GM12878 (cell line): ENCODE measurements around the gene KLC4. TPM values are rescaled to one million over a fixed set of nuclear protein-coding genes. Genes with fewer than 3 reads are reported as not detected.

ENCODE experiments used
- ATAC-seq: fragments of 200-7000 bp; cut with Tn5 transposase; 3 replicates; pipeline ENCODE4 v1.9.1; 2020; ENCODE audit warnings: mild to moderate bottlenecking, moderate library complexity
- BruUV-seq: library from RNA; stranded (reverse); fragments of 400-500 nt; replicated peaks from 2 replicates; lab custom pipeline; 2021; lab: Mats Ljungman, UMichigan
- CTCF ChIA-PET: fragments of 300-600 bp; sonication (Branson Sonifier 250); formaldehyde crosslinking; extraction: SDS; loops from one replicate; lab custom pipeline; 2021; ENCODE audit warnings: inconsistent platforms; lab: Yijun Ruan, JAX
- POLR2A ChIA-PET: fragments of 350-600 bp; formaldehyde crosslinking; extraction: SDS; loops from one replicate; lab custom pipeline; 2021; ENCODE audit warnings: inconsistent platforms; lab: Charles Lee
- RAD21 ChIA-PET: fragments of 300-600 bp; sonication (Branson Sonifier 250); formaldehyde crosslinking; loops from one replicate; lab custom pipeline; 2023; ENCODE audit warnings: antibody characterized with exemption; ENCODE audit not compliant: unreplicated experiment; lab: Charles Lee
- SMC1A ChIA-PET: fragments of 300-600 bp; sonication (Branson Sonifier 250); formaldehyde crosslinking; loops from one replicate; lab custom pipeline; 2023; ENCODE audit not compliant: unreplicated experiment, uncharacterized antibody; lab: Charles Lee
- DNase-seq: peaks from one replicate; pipeline ENCODE4 v3.0.0-alpha.2; 2011; ENCODE audit warnings: low read depth, low spot score
- FAIRE-seq: peaks from 3 replicates; lab custom pipeline; 2011; peaks lifted over from hg19 to GRCh38; lab: Jason Lieb, UNC
- H2AFZ ChIP-seq: 2 replicates; pipeline ENCODE4 v1.6.0; 2011; ENCODE audit warnings: low read depth, low read length, control low read depth; ENCODE audit not compliant: control insufficient read depth
- H3K27ac ChIP-seq: 2 replicates; pipeline ENCODE4 v1.5.1; 2011; ENCODE audit warnings: control low read depth; ENCODE audit not compliant: control insufficient read depth, insufficient read depth
- H3K27me3 ChIP-seq, 2 experiments: replicated peaks in 1 of 2; 2 replicates each; pipeline versions ENCODE4 v1.6.0 to v1.6.1; 2011; ENCODE audit warnings: low read length in 1 of 2; ENCODE audit not compliant: control insufficient read depth in 2 of 2, insufficient read depth in 2 of 2
- H3K36me3 ChIP-seq, 2 experiments: 2 replicates each; pipeline ENCODE4 v1.5.1; 2011; ENCODE audit warnings: low read length in 1 of 2; ENCODE audit not compliant: control insufficient read depth in 2 of 2, insufficient read depth in 2 of 2
- H3K4me1 ChIP-seq: 2 replicates; pipeline ENCODE4 v1.6.1; 2011; ENCODE audit warnings: mild to moderate bottlenecking, low read length, moderate library complexity, mixed read lengths; ENCODE audit not compliant: control insufficient read depth, insufficient read depth
- H3K4me2 ChIP-seq: 2 replicates; pipeline ENCODE4 v1.6.0; 2011; ENCODE audit warnings: control low read depth; ENCODE audit not compliant: control insufficient read depth, insufficient read depth
- H3K4me3 ChIP-seq: fragments of 200-600 bp; sonication (generic); 2 replicates; pipeline ENCODE4 v1.5.1; 2016
- H3K79me2 ChIP-seq: 2 replicates; pipeline ENCODE4 v1.6.0; 2011; ENCODE audit warnings: low read length; ENCODE audit not compliant: control insufficient read depth, insufficient read depth
- H3K9ac ChIP-seq: 2 replicates; pipeline ENCODE4 v1.8.0; 2011; ENCODE audit warnings: low read length, control low read depth, mixed read lengths; ENCODE audit not compliant: control insufficient read depth, insufficient read depth
- H3K9me3 ChIP-seq: replicated peaks from 3 replicates; pipeline ENCODE4 v1.5.1; 2011; ENCODE audit warnings: mild to moderate bottlenecking, low read length; ENCODE audit not compliant: control insufficient read depth, insufficient read depth
- H4K20me1 ChIP-seq: 2 replicates; pipeline ENCODE4 v1.6.0; 2011; ENCODE audit not compliant: control insufficient read depth, insufficient read depth
- FOXM1 ChIP-seq: IDR thresholded peaks from 2 replicates; pipeline ENCODE4 v1.6.1; 2012; ENCODE audit warnings: low read depth, mild to moderate bottlenecking, inconsistent platforms, low read length, moderate library complexity
- MEF2B ChIP-seq: fragments of 450-650 bp; IDR thresholded peaks from 2 replicates; pipeline ENCODE4 v1.6.1; 2018; ENCODE audit warnings: mild to moderate bottlenecking, moderate library complexity; ENCODE audit not compliant: partially characterized antibody, poor library complexity, severe bottlenecking
- RAD51 ChIP-seq: fragments of 450-650 bp; IDR thresholded peaks from 2 replicates; pipeline ENCODE4 v1.6.1; 2016; ENCODE audit warnings: moderate library complexity, mild to moderate bottlenecking, inconsistent platforms
- RUNX3 ChIP-seq: IDR thresholded peaks from 2 replicates; pipeline ENCODE4 v1.6.1; 2012; ENCODE audit warnings: low read length, inconsistent platforms
- WGBS: methylation state at CpG from one replicate; pipeline ENCODE4 v1.1.6; 2016; ENCODE audit warnings: low lambda C conversion rate; ENCODE audit not compliant: insufficient replicate concordance, insufficient coverage; ENCODE audit errors: missing lambda C conversion rate; 5-methylcytosine and 5-hydroxymethylcytosine counted together
- in situ Hi-C: fragments of 300-500 bp; cut with MboI; formaldehyde crosslinking; loops from 9 replicates; pipeline ENCODE4 v1.14.3; 2018; ENCODE audit warnings: mixed read lengths
- intact Hi-C: fragments of 100-400 bp; cut with micrococcal nuclease; formaldehyde crosslinking; loops from one replicate; pipeline ENCODE4 v1.14.2; 2022; ENCODE audit not compliant: unreplicated experiment
- polyA plus RNA-seq, 11 experiments: library from polyadenylated mRNA; depleted of rRNA in 4 of 11; unstranded in 6 of 11; stranded (reverse) in 5 of 11; fragments of >200 nt; fragmentation: Nextera tagmentation in 4 of 11; fragmentation: Illumina TruSeq in 1 of 11; extraction: Ambion mirVana in 4 of 11; extraction: Trizol in 1 of 11; gene quantifications; 1 replicate in 1 of 11; 2 replicates in 10 of 11; pipeline versions ENCODE4 v1.2.1 to v1.2.3, GENCODE V29; 2011 to 2016; ENCODE audit warnings: inconsistent platforms in 2 of 11, missing spikeins in 2 of 11, low read depth in 1 of 11
- total RNA-seq, 4 experiments: library from RNA; depleted of rRNA in 3 of 4; stranded (reverse); fragments of >200 nt in 3 of 4; fragmentation: Illumina TruSeq in 1 of 4; extraction: Trizol in 1 of 4; gene quantifications; 2 replicates each; pipeline versions ENCODE4 v1.2.1 to v1.2.3, GENCODE V29; 2013 to 2021
- TF ChIP-seq, protein P1 (sequence below): fragments of 450-650 bp; conservative IDR thresholded peaks from 2 replicates; pipeline ENCODE4 v1.6.1; 2017; ENCODE audit warnings: mild to moderate bottlenecking, moderate library complexity
- TF ChIP-seq, protein P2 (sequence below): fragments of 150-350 bp; IDR thresholded peaks from 2 replicates; pipeline ENCODE4 v1.6.1; 2016; ENCODE audit warnings: low read depth, low read length
- TF ChIP-seq, protein P3 (sequence below): fragments of 450-650 bp; IDR thresholded peaks from 2 replicates; pipeline ENCODE4 v1.6.1; 2017; ENCODE audit warnings: mild to moderate bottlenecking, low read depth, inconsistent platforms; ENCODE audit not compliant: poor library complexity, severe bottlenecking
- TF ChIP-seq, protein P4 (sequence below), 3 experiments: IDR thresholded peaks in 2 of 3; conservative IDR thresholded peaks in 1 of 3; 2 replicates each; pipeline ENCODE4 v1.5.1; 2011; ENCODE audit warnings: low read depth in 3 of 3, low read length in 3 of 3, mild to moderate bottlenecking in 3 of 3, control low read depth in 2 of 3, moderate library complexity in 2 of 3, inconsistent platforms in 1 of 3, mixed read lengths in 1 of 3; ENCODE audit not compliant: control insufficient read depth in 2 of 3, insufficient read depth in 1 of 3; ENCODE audit errors: extremely low read depth in 1 of 3

Gene KLC4
- total and polyA plus RNA-seq, 10 of the 15 experiments (the other 5 are each of a cell fraction or from before 2014, with no cell fraction given) = 0.90 to 13.4 (median 6.9) TPM

DNA sequence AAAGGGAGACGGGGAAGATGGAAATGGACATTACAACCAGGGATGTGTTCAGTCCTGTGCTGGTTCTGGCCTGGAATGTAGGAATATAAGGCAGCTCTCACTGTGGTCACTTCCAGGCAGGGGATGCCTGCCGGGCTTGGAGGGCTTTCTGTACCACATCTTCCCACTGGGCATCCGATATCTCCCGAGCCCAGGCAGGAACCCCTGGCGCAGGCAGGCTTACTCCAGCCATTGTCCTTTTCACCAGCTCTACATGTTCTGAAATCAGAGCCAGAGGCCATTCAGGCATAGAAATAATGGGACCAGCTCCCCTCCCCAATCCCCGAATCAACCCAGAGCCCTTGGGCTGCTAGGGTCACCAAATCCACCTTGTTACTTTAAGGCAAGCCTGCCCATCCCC, 47.1 kb upstream of the KLC4 start:
- RAD21 ChIA-PET = no interaction called here
- H4K20me1 ChIP-seq = no peaks in the 10 kb centered on the region
- no peak overlapping the region; the same call in 1 of the 2 replicates for H3K27ac ChIP-seq
- peaks cover 23% of the 10 kb centered on the region for H3K79me2 ChIP-seq
- no TSS peak for BruUV-seq
- peaks cover 22% of the 10 kb centered on the region in 2 experiments for H3K36me3 ChIP-seq
- WGBS = 65% methylated on average over 6 of the region's 6 CpGs
- DNase-seq (no peak), FAIRE-seq (no peak), ATAC-seq (no peak)
- peak overlapping the region; percentile 98 for H3K4me2 ChIP-seq
- no peak overlapping the region for H2AFZ ChIP-seq
- CTCF ChIA-PET = interaction anchor here (1.4 to 2.5 kb wide), 4 partner anchors 12 to 135 kb away, joined by 3 to 10 read pairs (median 4); no protein-coding TSS in a partner anchor
- SMC1A ChIA-PET = interaction anchor here (0.7 to 2.8 kb wide), 6 partner anchors 9 to 83 kb away, joined by 3 to 13 read pairs (median 6); partner anchors contain the start of genes CNPY3, KLC4, MRPL2 and PPP2R5D
- peak overlapping the region; percentile 85 for H3K4me3 ChIP-seq
- no peaks in the 10 kb centered on the region for H3K27me3 ChIP-seq
- POLR2A ChIA-PET = interaction anchor here (1.2 to 3.3 kb wide), 3 partner anchors 10 to 42 kb away, joined by 6 to 22 read pairs (median 8); partner anchors contain the start of genes CUL7 and PPP2R5D
- in situ Hi-C loops = no loop called here
- no peaks in the 10 kb centered on the region for H3K9me3 ChIP-seq
- H3K9ac ChIP-seq = peak overlapping the region; percentile 73
- intact Hi-C loops = no loop called here
- peaks cover 7% of the 10 kb centered on the region for H3K4me1 ChIP-seq
- no peak for TF ChIP-seq RUNX3
- TF ChIP-seq, protein P1, sequence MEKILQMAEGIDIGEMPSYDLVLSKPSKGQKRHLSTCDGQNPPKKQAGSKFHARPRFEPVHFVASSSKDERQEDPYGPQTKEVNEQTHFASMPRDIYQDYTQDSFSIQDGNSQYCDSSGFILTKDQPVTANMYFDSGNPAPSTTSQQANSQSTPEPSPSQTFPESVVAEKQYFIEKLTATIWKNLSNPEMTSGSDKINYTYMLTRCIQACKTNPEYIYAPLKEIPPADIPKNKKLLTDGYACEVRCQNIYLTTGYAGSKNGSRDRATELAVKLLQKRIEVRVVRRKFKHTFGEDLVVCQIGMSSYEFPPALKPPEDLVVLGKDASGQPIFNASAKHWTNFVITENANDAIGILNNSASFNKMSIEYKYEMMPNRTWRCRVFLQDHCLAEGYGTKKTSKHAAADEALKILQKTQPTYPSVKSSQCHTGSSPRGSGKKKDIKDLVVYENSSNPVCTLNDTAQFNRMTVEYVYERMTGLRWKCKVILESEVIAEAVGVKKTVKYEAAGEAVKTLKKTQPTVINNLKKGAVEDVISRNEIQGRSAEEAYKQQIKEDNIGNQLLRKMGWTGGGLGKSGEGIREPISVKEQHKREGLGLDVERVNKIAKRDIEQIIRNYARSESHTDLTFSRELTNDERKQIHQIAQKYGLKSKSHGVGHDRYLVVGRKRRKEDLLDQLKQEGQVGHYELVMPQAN = no peak
- TF ChIP-seq, protein P2, sequence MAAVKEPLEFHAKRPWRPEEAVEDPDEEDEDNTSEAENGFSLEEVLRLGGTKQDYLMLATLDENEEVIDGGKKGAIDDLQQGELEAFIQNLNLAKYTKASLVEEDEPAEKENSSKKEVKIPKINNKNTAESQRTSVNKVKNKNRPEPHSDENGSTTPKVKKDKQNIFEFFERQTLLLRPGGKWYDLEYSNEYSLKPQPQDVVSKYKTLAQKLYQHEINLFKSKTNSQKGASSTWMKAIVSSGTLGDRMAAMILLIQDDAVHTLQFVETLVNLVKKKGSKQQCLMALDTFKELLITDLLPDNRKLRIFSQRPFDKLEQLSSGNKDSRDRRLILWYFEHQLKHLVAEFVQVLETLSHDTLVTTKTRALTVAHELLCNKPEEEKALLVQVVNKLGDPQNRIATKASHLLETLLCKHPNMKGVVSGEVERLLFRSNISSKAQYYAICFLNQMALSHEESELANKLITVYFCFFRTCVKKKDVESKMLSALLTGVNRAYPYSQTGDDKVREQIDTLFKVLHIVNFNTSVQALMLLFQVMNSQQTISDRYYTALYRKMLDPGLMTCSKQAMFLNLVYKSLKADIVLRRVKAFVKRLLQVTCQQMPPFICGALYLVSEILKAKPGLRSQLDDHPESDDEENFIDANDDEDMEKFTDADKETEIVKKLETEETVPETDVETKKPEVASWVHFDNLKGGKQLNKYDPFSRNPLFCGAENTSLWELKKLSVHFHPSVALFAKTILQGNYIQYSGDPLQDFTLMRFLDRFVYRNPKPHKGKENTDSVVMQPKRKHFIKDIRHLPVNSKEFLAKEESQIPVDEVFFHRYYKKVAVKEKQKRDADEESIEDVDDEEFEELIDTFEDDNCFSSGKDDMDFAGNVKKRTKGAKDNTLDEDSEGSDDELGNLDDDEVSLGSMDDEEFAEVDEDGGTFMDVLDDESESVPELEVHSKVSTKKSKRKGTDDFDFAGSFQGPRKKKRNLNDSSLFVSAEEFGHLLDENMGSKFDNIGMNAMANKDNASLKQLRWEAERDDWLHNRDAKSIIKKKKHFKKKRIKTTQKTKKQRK = no peak
- no peak for TF ChIP-seq RAD51
- TF ChIP-seq, protein P3, sequence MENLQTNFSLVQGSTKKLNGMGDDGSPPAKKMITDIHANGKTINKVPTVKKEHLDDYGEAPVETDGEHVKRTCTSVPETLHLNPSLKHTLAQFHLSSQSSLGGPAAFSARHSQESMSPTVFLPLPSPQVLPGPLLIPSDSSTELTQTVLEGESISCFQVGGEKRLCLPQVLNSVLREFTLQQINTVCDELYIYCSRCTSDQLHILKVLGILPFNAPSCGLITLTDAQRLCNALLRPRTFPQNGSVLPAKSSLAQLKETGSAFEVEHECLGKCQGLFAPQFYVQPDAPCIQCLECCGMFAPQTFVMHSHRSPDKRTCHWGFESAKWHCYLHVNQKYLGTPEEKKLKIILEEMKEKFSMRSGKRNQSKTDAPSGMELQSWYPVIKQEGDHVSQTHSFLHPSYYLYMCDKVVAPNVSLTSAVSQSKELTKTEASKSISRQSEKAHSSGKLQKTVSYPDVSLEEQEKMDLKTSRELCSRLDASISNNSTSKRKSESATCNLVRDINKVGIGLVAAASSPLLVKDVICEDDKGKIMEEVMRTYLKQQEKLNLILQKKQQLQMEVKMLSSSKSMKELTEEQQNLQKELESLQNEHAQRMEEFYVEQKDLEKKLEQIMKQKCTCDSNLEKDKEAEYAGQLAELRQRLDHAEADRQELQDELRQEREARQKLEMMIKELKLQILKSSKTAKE = no peak
- no peak for TF ChIP-seq FOXM1
- TF ChIP-seq, protein P4, sequence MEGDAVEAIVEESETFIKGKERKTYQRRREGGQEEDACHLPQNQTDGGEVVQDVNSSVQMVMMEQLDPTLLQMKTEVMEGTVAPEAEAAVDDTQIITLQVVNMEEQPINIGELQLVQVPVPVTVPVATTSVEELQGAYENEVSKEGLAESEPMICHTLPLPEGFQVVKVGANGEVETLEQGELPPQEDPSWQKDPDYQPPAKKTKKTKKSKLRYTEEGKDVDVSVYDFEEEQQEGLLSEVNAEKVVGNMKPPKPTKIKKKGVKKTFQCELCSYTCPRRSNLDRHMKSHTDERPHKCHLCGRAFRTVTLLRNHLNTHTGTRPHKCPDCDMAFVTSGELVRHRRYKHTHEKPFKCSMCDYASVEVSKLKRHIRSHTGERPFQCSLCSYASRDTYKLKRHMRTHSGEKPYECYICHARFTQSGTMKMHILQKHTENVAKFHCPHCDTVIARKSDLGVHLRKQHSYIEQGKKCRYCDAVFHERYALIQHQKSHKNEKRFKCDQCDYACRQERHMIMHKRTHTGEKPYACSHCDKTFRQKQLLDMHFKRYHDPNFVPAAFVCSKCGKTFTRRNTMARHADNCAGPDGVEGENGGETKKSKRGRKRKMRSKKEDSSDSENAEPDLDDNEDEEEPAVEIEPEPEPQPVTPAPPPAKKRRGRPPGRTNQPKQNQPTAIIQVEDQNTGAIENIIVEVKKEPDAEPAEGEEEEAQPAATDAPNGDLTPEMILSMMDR (IDR thresholded peaks at IDR 0.05 in 2 of 3, conservative IDR thresholded peaks at IDR 0.05 in 1 of 3; ENCODE audit: control insufficient read depth in 2 of 3, extremely low read depth in 1 of 3, insufficient read depth in 1 of 3, low read depth in 3 of 3, low read length in 3 of 3) = no peak
- no peak for TF ChIP-seq MEF2B
